Upper lobe of right lung (tissue), 1 donor: Measurements from ENCODE around the gene MAGOHB. TPM values are rescaled to one million over a fixed set of nuclear protein-coding genes. Genes with fewer than 3 reads are reported as not detected.

Experiments used
- ATAC-seq: fragments of 200-7000 bp; cut with Tn5 transposase; one replicate; pipeline ENCODE4 v1.9.1; 2020; ENCODE audit warnings: mild to moderate bottlenecking, moderate library complexity
- DNase-seq: peaks from one replicate; pipeline ENCODE4 v3.0.0-alpha.2; 2020
- H3K27ac ChIP-seq: fragments of 200-600 bp; one replicate; pipeline ENCODE4 v1.8.0; 2022
- H3K27me3 ChIP-seq: fragments of 200-600 bp; one replicate; pipeline ENCODE4 v1.8.0; 2022; ENCODE audit warnings: mild to moderate bottlenecking
- H3K36me3 ChIP-seq: fragments of 200-600 bp; one replicate; pipeline ENCODE4 v1.8.0; 2022
- H3K4me1 ChIP-seq: fragments of 200-600 bp; one replicate; pipeline ENCODE4 v1.8.0; 2022
- H3K4me3 ChIP-seq: fragments of 200-600 bp; one replicate; pipeline ENCODE4 v1.8.0; 2022; ENCODE audit warnings: mild to moderate bottlenecking
- H3K9me3 ChIP-seq: fragments of 200-600 bp; one replicate; pipeline ENCODE4 v1.8.0; 2022
- CTCF ChIP-seq: fragments of 200-600 bp; IDR thresholded peaks from one replicate; pipeline ENCODE4 v1.8.0; 2022; ENCODE audit warnings: antibody characterized with exemption
- intact Hi-C: fragments of 100-400 bp; cut with DNase I; formaldehyde crosslinking; loops from one replicate; pipeline ENCODE4 v1.11.0; 2022
- total RNA-seq: library from RNA; stranded (reverse); fragmentation: NEBNext Ultra II Directional; extraction: Animal tissue kit (Norgen Biotek cat#: 25700); gene quantifications from one replicate; pipeline ENCODE4 v1.2.1, GENCODE V29; 2021
- donor health status: DM: no; HTN: yes; CAD: no; lungs with severe emphysema.

Gene MAGOHB
- total RNA-seq, 1 donor from 2014 or later: 21.3 TPM

GRCh38 chr12:10610188-10610587 is 3.2 kb downstream of the MAGOHB start:
- Histone ChIP-seq H3K4me1 (peaks cover 18% of the 10 kb centered on the region), H3K36me3 (peaks cover 36% of the 10 kb centered on the region), H3K9me3 (no peaks in the 10 kb centered on the region), H3K27ac (no peak overlapping the region), H3K27me3 (no peaks in the 10 kb centered on the region), H3K4me3 (no peak overlapping the region)
- DNase-seq (no peak), ATAC-seq (no peak)
- TF ChIP-seq CTCF: no peak
- intact Hi-C loops: no loop called here

DNA sequence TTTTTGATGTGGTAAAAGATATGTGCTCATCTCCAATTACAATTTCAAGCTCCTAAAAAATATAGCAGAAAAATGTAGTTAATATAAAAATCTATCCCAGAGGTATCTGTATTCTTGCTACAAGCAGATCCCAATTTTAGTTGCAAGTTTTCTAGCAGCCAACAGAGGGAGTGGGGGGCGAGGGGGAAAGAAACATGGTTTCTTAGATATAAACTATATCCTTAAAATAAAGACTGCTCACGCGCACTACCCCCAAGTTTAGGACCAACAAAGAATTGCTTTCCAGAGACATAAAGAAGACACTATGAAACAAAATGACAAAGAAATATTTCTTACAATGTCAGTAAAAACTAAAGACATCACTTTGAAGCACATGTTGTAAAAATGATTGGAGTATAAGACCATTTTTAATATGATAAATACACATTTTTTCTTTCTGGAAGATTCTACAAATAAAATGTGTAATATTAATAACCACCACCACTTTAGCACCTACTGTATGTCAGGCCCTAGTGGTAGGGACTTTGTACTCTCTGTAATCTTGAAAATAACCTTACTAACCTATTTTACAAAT is 5.4 kb downstream of the MAGOHB start:
- H3K27ac ChIP-seq: no peak overlapping the region
- no peaks in the 10 kb centered on the region for H3K27me3 ChIP-seq
- H3K4me3 ChIP-seq: no peak overlapping the region
- peaks cover 41% of the 10 kb centered on the region for H3K36me3 ChIP-seq
- H3K9me3 ChIP-seq: no peaks in the 10 kb centered on the region
- intact Hi-C loops: no loop called here
- ATAC-seq (no peak), DNase-seq (no peak)
- TF ChIP-seq CTCF: no peak
- peaks cover 18% of the 10 kb centered on the region for H3K4me1 ChIP-seq

- TF ChIP-seq CTCF: no peak
- DNase-seq: no peak
- H3K27ac ChIP-seq: no peak overlapping the region
- H3K9me3 ChIP-seq: no peaks in the 10 kb centered on the region
- H3K36me3 ChIP-seq: peaks cover 6% of the 10 kb centered on the region
- H3K27me3 ChIP-seq: no peaks in the 10 kb centered on the region
- no peak for ATAC-seq
- H3K4me3 ChIP-seq: no peak overlapping the region
- H3K4me1 ChIP-seq: no peaks in the 10 kb centered on the region
- intact Hi-C loops: no loop called here
Measured at GRCh38 chr12:10601860-10602259, 11.5 kb downstream of the MAGOHB start.

DNA sequence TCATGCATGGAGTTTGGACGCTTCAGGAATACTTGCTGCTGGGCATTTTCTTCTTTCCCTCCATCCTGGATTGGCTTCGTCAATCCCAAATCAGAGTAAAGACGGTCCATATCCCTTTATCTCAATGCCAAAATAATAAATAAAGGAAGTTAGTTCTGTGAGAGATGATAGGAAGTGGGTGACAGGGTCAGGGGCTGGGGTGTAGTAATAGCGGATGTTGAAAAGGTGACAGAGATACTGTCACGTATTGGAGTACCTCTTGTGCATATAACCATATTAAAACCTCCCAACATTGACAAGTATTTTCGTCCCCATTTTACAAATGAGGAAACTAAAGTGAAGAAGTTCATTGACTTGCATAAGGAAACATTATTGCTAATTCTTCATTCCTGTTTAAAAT is 12.4 kb downstream of the MAGOHB start:
- no peaks in the 10 kb centered on the region for H3K4me1 ChIP-seq
- H3K36me3 ChIP-seq: peaks cover 5% of the 10 kb centered on the region
- TF ChIP-seq CTCF: no peak
- ATAC-seq (no peak), DNase-seq (no peak)
- H3K9me3 ChIP-seq: no peaks in the 10 kb centered on the region
- H3K27ac ChIP-seq: no peak overlapping the region
- intact Hi-C loops: no loop called here
- H3K27me3 ChIP-seq: no peaks in the 10 kb centered on the region
- H3K4me3 ChIP-seq: no peak overlapping the region

DNA sequence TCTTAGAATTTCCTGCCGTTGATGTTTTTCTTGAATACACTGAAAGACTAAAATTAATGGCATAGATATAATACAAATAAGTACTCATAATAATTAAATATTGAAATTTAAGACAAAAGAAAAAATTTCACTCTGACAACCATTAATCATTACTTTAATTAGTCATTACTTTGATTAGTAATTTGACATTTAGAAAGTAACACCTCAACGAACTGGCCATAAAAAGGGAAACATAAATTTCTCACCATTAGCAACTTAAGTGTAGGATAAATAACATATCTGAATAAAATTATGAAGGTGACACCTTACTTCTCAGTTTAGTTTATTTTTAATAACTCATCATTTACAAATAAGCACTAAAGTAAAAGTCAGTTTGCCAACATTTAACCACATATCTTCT is 17.5 kb downstream of the MAGOHB start:
- H3K27me3 ChIP-seq: no peaks in the 10 kb centered on the region
- no peaks in the 10 kb centered on the region for H3K4me1 ChIP-seq
- no peak for TF ChIP-seq CTCF
- no peak for DNase-seq
- no peak overlapping the region for H3K27ac ChIP-seq
- no peak for ATAC-seq
- intact Hi-C loops: no loop called here
- no peaks in the 10 kb centered on the region for H3K36me3 ChIP-seq
- H3K4me3 ChIP-seq: no peak overlapping the region
- H3K9me3 ChIP-seq: no peaks in the 10 kb centered on the region

GRCh38 chr12:10590966-10591365 is 22.4 kb downstream of the MAGOHB start:
- Histone ChIP-seq H3K4me1 (no peaks in the 10 kb centered on the region), H3K36me3 (no peaks in the 10 kb centered on the region), H3K4me3 (no peak overlapping the region), H3K27ac (no peak overlapping the region), H3K27me3 (no peaks in the 10 kb centered on the region), H3K9me3 (no peaks in the 10 kb centered on the region)
- no peak for TF ChIP-seq CTCF
- no peak for ATAC-seq
- intact Hi-C loops: no loop called here
- DNase-seq: no peak
